MCF 10A (cell line): ENCODE data around the gene DHODH. TPM values are rescaled to one million over a fixed set of nuclear protein-coding genes. Genes with fewer than 3 reads are reported as not detected.

Experiments
- BruUV-seq: library from RNA; stranded (reverse); fragments of 400-500 nt; replicated peaks from 2 replicates; lab custom pipeline; 2021; lab: Mats Ljungman, UMichigan
- CTCF ChIA-PET: fragments of 300-600 bp; sonication (Branson Sonifier 250); formaldehyde crosslinking; extraction: SDS; loops from one replicate; lab custom pipeline; 2021; ENCODE audit warnings: antibody characterized with exemption, inconsistent platforms; lab: Yijun Ruan, JAX
- POLR2A ChIA-PET: fragments of 300-600, 350-650 bp; sonication (Branson Sonifier 250); formaldehyde crosslinking; extraction: SDS; loops from one replicate; lab custom pipeline; 2020; ENCODE audit warnings: antibody characterized with exemption, inconsistent platforms; lab: Yijun Ruan, JAX
- DNase-seq: peaks from one replicate; pipeline ENCODE4 v3.0.0-alpha.2; 2018; ENCODE audit not compliant: unreplicated experiment
- H3K27ac Mint-ChIP-seq: one replicate; pipeline ENCODE4 v1.8.0; 2022; ENCODE audit warnings: mild to moderate bottlenecking, low read depth, mixed read lengths; ENCODE audit not compliant: unreplicated experiment
- H3K27me3 Mint-ChIP-seq: one replicate; pipeline ENCODE4 v1.8.0; 2022; ENCODE audit warnings: mixed read lengths; ENCODE audit not compliant: insufficient read depth, unreplicated experiment
- H3K36me3 Mint-ChIP-seq: one replicate; pipeline ENCODE4 v1.8.0; 2022; ENCODE audit warnings: mild to moderate bottlenecking, moderate library complexity, mixed read lengths; ENCODE audit not compliant: insufficient read depth, unreplicated experiment
- H3K4me1 Mint-ChIP-seq: one replicate; pipeline ENCODE4 v1.8.0; 2022; ENCODE audit warnings: mixed read lengths; ENCODE audit not compliant: insufficient read depth, unreplicated experiment
- H3K4me3 Mint-ChIP-seq: one replicate; pipeline ENCODE4 v1.8.0; 2022; ENCODE audit warnings: mild to moderate bottlenecking, moderate library complexity, mixed read lengths; ENCODE audit not compliant: unreplicated experiment
- H3K9me3 Mint-ChIP-seq: one replicate; pipeline ENCODE4 v1.8.0; 2022; ENCODE audit warnings: mixed read lengths; ENCODE audit not compliant: unreplicated experiment
- CTCF ChIP-seq: fragments of 200-600 bp; IDR thresholded peaks from one replicate; pipeline ENCODE4 v1.8.0; 2022; ENCODE audit warnings: antibody characterized with exemption, mild to moderate bottlenecking; ENCODE audit not compliant: unreplicated experiment
- intact Hi-C: fragments of 100-400 bp; cut with micrococcal nuclease; formaldehyde crosslinking; loops from 2 replicates; pipeline ENCODE4 v1.14.1; 2022
- total RNA-seq: library from RNA; stranded (reverse); gene quantifications from 2 replicates; pipeline ENCODE4 v1.2.3, GENCODE V29; 2022

DHODH gene
- total RNA-seq, 1 experiment from 2014 or later = 13.5 TPM

- Mint-ChIP-seq H3K9me3 (no peaks in the 10 kb centered on the region), H3K4me3 (no peak overlapping the region), H3K27ac (no peak overlapping the region), H3K27me3 (no peaks in the 10 kb centered on the region), H3K36me3 (no peaks in the 10 kb centered on the region), H3K4me1 (no peaks in the 10 kb centered on the region)
- TF ChIP-seq CTCF = no peak
- ChIA-PET POLR2A (interaction anchor here (0.6 kb wide), 1 partner anchor 598 kb away, joined by 3 read pairs; no protein-coding TSS in a partner anchor), CTCF (interaction anchor here (1.1 kb wide), 1 partner anchor 15 kb away, joined by 4 read pairs; no protein-coding TSS in a partner anchor)
- intact Hi-C loops = no loop called here
- DNase-seq = no peak
- BruUV-seq = no TSS peak
Measured at GRCh38 chr16:72060405-72060804, 51.9 kb downstream of the DHODH start.

- intact Hi-C loops = no loop called here
- ChIA-PET POLR2A (no interaction called here), CTCF (no interaction called here)
- no TSS peak for BruUV-seq
- H3K4me3 Mint-ChIP-seq = no peak overlapping the region
- H3K27me3 Mint-ChIP-seq = no peaks in the 10 kb centered on the region
- no peak overlapping the region for H3K27ac Mint-ChIP-seq
- no peaks in the 10 kb centered on the region for H3K9me3 Mint-ChIP-seq
- DNase-seq = no peak
- H3K4me1 Mint-ChIP-seq = no peaks in the 10 kb centered on the region
- no peak for TF ChIP-seq CTCF
- no peaks in the 10 kb centered on the region for H3K36me3 Mint-ChIP-seq
Measured at GRCh38 chr16:72061564-72061963, 53.0 kb downstream of the DHODH start.

- no TSS peak for BruUV-seq
- Mint-ChIP-seq H3K27me3 (no peaks in the 10 kb centered on the region), H3K4me1 (no peaks in the 10 kb centered on the region), H3K4me3 (no peak overlapping the region), H3K27ac (no peak overlapping the region), H3K9me3 (no peaks in the 10 kb centered on the region), H3K36me3 (no peaks in the 10 kb centered on the region)
- intact Hi-C loops = no loop called here
- no peak for DNase-seq
- POLR2A ChIA-PET = interaction anchor here (0.7 kb wide), 1 partner anchor 51 kb away, joined by 3 read pairs; no protein-coding TSS in a partner anchor
- no peak for TF ChIP-seq CTCF
- CTCF ChIA-PET = interaction anchor here (6.7 kb wide), 1 partner anchor 33 kb away, joined by 65 read pairs; the partner anchor contains the start of gene DHX38
Measured at GRCh38 chr16:72064361-72064894, 55.9 kb downstream of the DHODH start.

GRCh38 chr16:72066747-72067146 is 58.2 kb downstream of the DHODH start:
- Mint-ChIP-seq H3K36me3 (no peaks in the 10 kb centered on the region), H3K27ac (peak overlapping the region; percentile 43), H3K4me3 (no peak overlapping the region), H3K9me3 (no peaks in the 10 kb centered on the region), H3K4me1 (no peaks in the 10 kb centered on the region), H3K27me3 (no peaks in the 10 kb centered on the region)
- intact Hi-C loops = loop anchor here (1.0 kb wide), 1 partner anchor 33 kb away; no protein-coding TSS in a partner anchor
- TF ChIP-seq CTCF = peak; percentile 43
- ChIA-PET CTCF (interaction anchor here (0.6 to 6.7 kb wide), 23 partner anchors 11 to 1900 kb away, joined by 3 to 65 read pairs (median 4); partner anchors contain the start of genes DHX38, HP and TXNL4B), POLR2A (interaction anchor here (0.6 to 1.1 kb wide), 2 partner anchors 28 to 314 kb away, joined by 3 read pairs; no protein-coding TSS in a partner anchor)
- BruUV-seq = no TSS peak
- DNase-seq = peak; percentile 54
